Hepatic stellate cell (primary cell): ENCODE results near the gene MICALL1.

Experiments
- DNase-seq: peaks from one replicate; pipeline ENCODE4 v3.0.0; 2011; ENCODE audit warnings: low spot score

The MICALL1 gene

DNA sequence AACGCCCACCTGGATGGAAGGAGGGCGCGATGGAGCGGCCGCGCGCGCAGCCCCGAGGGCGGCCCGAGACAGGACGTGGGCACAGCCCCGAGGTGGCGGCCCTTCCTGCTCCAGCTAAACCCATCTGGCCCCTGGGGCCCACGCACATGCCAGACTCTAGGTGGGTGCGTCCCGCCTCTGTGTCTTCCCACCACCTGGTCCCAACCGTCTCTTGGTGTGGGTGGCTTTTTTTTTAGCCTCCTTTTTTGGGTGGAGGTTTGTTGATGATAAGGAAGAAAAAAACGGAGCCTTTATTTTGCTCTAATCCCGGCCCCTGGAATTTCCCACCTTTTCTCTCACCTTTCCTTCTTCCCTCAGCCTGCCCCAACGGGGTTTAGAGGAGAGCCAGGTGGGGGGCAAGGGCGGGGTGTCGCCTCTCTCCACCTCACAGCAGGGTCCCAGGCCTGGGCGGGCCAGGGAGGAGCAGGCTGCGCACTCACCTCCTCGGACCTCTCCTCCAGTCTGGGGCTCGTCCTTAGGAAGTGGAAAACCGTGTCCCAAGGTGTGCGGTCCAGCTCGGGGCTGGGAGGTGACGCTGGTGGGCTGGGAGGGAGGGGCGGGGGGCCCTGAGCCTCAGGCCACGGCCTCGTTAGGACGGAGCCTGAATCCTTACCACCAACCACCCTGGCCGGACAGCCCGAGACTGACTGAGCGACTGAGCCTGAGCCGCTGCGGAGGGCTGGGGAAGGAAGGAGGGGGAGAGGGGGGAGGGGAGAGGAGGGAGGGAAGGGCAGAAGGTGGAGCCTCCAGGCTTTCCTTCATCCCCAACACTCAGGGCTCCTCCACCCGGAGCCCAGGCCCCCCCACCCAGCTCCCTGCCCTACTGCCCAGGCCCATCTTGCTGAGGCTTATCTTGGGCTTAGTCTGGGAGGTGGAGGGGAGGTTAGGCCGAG lies 78.0 kb downstream of the MICALL1 start, which contains the start of gene SOX10:
SOX10 (minus strand) TSS at position 696 of the 932 bp plus-strand sequence. CDS start 771 bp downstream, outside the sequence.
- DNase-seq, result no peak

DNA sequence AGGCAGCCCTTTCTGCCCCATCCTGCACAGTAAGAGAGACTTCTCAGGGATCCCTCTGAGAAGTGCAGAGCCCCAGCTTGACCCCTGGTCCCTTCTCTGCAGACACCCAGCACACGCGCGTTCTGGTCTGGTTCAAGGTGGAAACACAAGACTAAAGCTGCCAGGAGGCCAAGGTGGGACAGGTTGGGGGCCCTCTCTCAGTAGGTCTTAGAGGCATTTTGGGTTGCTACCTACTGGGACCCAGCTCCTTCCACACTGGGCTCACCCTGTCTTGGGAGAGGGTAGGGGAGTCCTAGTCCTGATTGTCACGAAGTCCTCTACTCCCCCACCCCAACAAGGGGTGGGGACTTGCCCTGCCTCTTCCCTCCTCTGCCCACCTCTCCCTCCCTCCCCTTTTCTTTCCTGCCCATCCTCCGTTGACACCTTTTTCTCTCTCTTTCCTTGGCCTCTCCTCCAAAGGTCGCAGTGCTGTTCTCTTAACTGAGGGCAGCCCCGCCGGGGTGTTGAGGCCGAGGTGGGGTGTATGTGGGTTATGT lies 79.0 kb downstream of the MICALL1 start:
- no peak for DNase-seq

DNA sequence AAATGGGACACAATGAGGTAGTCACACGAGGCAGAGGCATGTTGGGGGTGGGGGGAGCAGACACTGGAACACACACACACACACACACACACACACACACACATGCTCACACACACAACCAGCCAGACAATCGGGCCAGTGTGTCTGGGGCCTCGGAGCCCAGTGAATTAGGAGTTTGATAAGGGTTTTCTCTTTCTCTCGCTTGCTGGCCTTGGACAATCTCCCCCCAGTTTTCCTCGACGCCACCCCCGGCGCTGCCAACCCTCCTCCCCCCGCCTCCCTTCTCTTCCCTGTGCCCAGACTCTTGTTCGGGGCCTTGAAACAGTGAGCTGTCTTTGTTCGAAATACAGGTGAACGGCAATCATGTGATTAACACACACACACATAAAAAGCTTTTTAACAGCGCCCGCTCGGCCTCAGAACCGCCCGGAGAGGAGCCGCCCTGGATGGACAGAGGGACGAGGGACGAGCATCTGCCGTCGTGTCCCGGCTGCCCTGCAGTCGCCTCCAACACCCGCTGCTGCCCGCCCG lies 79.7 kb downstream of the MICALL1 start:
- no peak for DNase-seq

DNA sequence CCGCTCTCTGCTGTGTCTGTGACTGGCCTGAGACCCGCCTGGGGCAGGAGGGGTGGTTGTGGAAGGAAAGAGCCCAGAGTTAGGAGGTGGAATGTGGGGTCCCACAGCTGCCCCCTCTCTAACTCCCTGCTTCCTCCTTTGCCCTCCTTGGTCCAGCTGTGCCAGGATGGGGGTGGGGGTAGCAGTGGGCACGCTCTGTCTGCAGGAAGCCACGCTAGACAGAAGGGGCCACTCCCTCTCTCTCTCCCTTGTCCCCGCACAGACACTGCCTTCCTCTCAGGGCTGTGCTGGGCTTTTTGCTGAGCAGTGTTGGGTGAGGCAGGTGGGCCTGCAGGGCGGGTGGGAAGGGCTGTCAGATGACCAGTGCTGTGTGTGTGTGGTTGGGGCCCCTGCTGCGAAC lies 80.3 kb downstream of the MICALL1 start:
- no peak for DNase-seq

DNA sequence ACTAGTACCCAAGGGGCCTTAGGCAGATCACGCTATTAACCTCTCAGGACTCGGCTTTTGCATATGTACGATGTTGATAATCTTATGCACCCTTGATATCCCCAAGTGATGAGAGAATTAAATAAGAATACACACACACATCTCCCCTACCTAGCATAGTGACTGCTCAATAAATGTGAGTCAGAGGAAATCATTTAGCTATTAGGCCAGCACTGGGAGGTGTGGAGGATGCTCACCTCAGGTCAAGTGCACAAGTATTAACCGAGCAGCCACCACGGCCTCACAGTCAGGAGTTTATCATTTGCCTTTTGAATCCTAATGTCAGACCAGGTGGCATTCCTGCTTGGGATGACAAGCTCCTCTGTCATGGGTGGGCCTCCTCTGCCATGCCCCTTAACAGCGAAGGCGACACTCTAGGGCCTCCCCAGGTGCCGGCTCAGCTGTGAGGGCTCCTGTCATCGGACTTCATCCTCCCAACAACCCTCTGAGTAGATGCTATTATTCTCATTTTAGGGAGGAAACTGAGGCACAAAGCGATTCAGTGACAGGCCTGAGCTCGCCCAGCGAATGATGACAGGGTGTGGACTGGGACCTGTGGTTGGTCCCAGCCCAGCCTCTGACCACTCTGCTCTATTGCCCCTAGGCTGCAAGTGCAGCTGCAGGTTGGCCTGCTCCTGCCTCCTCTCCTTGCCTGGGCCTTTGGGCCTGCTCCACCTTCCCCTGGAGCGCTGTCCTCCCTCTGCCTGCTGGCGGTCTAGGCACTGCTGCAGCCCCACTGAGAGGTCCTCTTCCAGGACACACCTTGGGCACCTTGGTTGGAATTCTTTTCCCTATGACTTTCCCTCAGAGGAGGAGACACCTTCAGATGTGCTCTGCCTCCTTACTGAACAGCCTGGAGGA lies 83.3 kb downstream of the MICALL1 start:
- no peak for DNase-seq

DNA sequence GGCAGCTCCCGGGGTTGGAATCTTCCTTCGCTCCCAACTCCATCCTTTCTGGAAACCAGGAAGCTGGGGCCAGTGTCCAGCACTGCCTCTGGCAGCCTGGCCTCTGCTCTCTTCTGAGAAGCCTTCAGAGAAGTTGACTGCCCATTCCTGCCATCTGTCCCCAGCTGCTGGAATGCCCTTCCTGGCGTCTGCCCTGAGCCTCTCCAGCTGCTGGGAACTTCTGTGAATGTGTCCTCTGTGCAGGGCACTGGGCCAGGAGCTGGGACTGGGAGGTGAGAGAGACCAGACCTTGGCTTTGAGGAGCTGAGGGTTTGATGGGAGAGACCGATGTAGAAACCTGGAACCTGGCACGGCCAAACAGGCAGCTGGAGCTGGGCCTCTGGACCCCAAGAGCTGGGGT lies 84.2 kb downstream of the MICALL1 start:
- no peak for DNase-seq

DNA sequence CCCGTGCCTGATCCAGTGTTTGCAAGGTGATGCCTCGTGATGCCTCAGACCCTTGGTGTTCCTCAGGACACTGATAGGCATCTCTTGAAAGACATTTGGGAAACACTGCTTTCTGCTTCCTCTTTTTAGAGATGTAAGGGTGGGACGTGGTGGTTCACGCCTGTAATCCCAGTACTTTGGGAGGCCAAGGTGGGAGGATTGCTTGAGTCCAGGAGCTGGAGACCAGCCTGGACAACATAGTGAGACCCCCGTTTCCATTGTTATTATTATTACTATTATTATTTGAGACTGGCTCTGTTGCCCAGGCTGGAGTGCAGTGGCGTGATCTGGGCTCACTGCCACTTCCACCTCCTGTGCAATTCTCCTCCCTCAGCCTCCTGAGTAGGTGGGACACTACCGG lies 84.8 kb downstream of the MICALL1 start:
- DNase-seq, result no peak

DNA sequence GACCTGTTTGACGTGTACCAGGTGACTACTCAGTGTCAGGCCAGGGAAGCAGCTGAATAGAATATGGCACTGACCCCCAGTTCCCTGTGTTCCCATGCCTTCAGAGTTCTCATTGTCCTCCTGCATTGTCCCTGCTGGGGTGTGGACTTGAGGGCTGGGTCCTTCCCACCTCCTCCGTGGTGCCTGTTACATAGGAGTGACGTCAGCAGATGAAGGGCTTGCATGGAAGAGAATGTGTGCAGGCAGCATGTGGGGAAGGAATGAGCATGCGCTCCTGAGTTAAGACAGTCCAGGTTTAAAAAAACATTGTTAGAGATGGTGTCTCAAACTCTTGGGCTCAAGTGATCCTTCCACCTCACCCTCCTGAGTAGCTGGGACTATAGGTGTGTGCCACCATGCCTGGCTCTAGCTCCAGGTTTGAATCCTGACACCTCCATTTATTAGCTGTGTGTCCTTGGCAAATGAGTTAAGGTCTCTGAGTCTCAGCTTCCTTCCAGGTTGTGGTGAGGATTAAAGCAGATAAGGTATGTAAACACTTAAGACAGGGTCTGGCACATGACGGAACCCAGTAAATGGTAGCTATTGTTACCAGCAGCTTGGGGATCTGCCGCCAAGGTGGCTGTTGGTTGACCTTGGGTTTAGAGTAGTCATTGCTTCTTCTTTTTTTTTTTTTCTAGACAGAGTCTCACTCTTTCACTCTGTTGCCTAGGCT lies 85.8 kb downstream of the MICALL1 start:
- DNase-seq, result no peak
